Adrenal gland (tissue), 12 donors: ENCODE data around the gene PLSCR3. TPM values are rescaled to one million over a fixed set of nuclear protein-coding genes. Genes with fewer than 3 reads are reported as not detected.

Experiments used
- DNase-seq, 7 donors: peaks; one replicate each; pipeline ENCODE4 v3.0.0-alpha.2; 2019 to 2020
- H3K27ac ChIP-seq, 5 donors: fragments of 200-600 bp; sonication (generic) in 4 of 5; 1 replicate in 3 of 5; 2 replicates in 2 of 5; pipeline versions ENCODE4 v1.5.1 to v1.8.0; 2016 to 2020; ENCODE audit warnings: mild to moderate bottlenecking in 1 of 5
- H3K27me3 ChIP-seq: fragments of 200-600 bp; 2 replicates; pipeline ENCODE4 v1.8.0; 2021
- H3K36me3 ChIP-seq, 2 donors: fragments of 200-600 bp; replicated peaks in 1 of 2; 1 replicate in 1 of 2; 2 replicates in 1 of 2; pipeline versions ENCODE4 v1.5.1 to v1.8.0; 2018 to 2022
- H3K4me1 ChIP-seq, 2 donors: fragments of 200-600 bp; replicated peaks in 1 of 2; 1 replicate in 1 of 2; 2 replicates in 1 of 2; pipeline versions ENCODE4 v1.5.1 to v1.8.0; 2018 to 2021
- H3K4me3 ChIP-seq, 4 donors: fragments of 200-600 bp; sonication (generic) in 3 of 4; one replicate each; pipeline ENCODE4 v1.5.1; 2016 to 2018
- H3K9me3 ChIP-seq, 3 donors: fragments of 200-600 bp; sonication (generic) in 1 of 3; replicated peaks in 1 of 3; 1 replicate in 2 of 3; 2 replicates in 1 of 3; pipeline versions ENCODE4 v1.5.1 to v1.8.0; 2016 to 2021
- POLR2A ChIP-seq, 2 donors: fragments of 450-650 bp; IDR thresholded peaks; one replicate each; pipeline ENCODE4 v1.6.1; 2017; ENCODE audit warnings: antibody characterized with exemption in 2 of 2, mild to moderate bottlenecking in 2 of 2, moderate library complexity in 1 of 2
- WGBS, 4 donors: extraction: QIAGEN DNeasy Blood & Tissue Kit in 2 of 4; methylation state at CpG; one replicate each; pipeline versions ENCODE4 v1.1.5 to v1.1.7; 2013 to 2017; 5-methylcytosine and 5-hydroxymethylcytosine counted together
- intact Hi-C, 2 donors: fragments of 100-400 bp; cut with DNase I; formaldehyde crosslinking; loops; one replicate each; pipeline versions ENCODE4 v1.14.1 to v1.15.0; 2022 to 2023
- polyA plus RNA-seq, 3 donors: library from polyadenylated mRNA; stranded (reverse); fragments of 200-250 nt in 2 of 3; fragments of 350-450 nt in 1 of 3; fragmentation: Illumina TruSeq in 1 of 3; extraction: RNeasy Lipid Tissue Mini Kit (QIAGEN cat#74804) in 1 of 3; gene quantifications; one replicate each; pipeline ENCODE4 v1.2.3, GENCODE V29; 2013 to 2014
- total RNA-seq, 9 donors: library from RNA; depleted of rRNA in 4 of 9; stranded (reverse); fragments of >200 nt in 4 of 9; fragments of 120-200 nt in 1 of 9; fragmentation: NEBNext Ultra II Directional in 1 of 9; extraction: Animal tissue kit (Norgen Biotek cat#: 25700) in 1 of 9; gene quantifications; one replicate each; pipeline versions ENCODE4 v1.1.0 to v1.2.4, GENCODE V29; 2013 to 2023
- TF ChIP-seq, protein P1 (sequence below), 6 experiments: fragments of 450-650 bp in 4 of 6; fragments of 200-600 bp in 2 of 6; sonication (generic) in 1 of 6; IDR thresholded peaks; 1 replicate in 5 of 6; 2 replicates in 1 of 6; pipeline versions ENCODE4 v1.5.1 to v1.8.0; 2016 to 2021; ENCODE audit warnings: antibody characterized with exemption in 6 of 6, mild to moderate bottlenecking in 2 of 6, moderate library complexity in 1 of 6
- donor health status: healthy with polysubstance abuse.
- donor health status: Bipolar disorder and iron deficiency.
- donor health status: DM: yes; HTN: yes; CAD: no.
- donor health status: DM: no; HTN: no; CAD: no.
- donor health status: DM: no; HTN: no; CAD: no.
- donor health status: DM: yes; HTN: yes; CAD: no.

PLSCR3 gene
- total and polyA plus RNA-seq, 12 donors, result 7.7 to 42.5 (median 27.9) TPM

DNA sequence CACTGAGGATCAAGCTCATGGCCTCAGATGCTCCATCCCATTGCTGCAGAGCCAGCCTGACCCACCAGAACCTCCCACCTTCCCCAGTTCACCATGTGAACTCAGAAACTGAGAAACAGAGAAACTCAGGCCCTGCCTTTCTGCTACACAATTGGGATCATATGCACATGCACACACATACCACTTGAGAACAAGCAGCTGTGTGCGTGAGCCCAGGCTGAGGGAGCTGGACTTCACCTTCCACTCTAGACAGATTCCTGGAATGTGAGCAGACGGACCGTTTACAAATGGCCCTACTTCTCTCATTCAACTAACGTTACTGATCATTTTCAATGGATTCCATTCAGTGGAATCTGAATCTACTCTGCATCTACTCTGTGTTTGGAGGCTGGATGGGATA is 29.4 kb upstream of the PLSCR3 start:
- Histone ChIP-seq H3K27ac (no peak overlapping the region), H3K4me1 (no peaks in the 10 kb centered on the region), H3K9me3 (no peaks in the 10 kb centered on the region), H3K4me3 (no peak overlapping the region), H3K36me3 (no peaks in the 10 kb centered on the region), H3K27me3 (no peaks in the 10 kb centered on the region)
- WGBS, 4 donors, result 57 to 74% (median 70%) methylated on average over 4 of the region's 4 CpGs
- TF ChIP-seq POLR2A (IDR thresholded peaks at IDR 0.05), result no peak
- TF ChIP-seq, protein P1, sequence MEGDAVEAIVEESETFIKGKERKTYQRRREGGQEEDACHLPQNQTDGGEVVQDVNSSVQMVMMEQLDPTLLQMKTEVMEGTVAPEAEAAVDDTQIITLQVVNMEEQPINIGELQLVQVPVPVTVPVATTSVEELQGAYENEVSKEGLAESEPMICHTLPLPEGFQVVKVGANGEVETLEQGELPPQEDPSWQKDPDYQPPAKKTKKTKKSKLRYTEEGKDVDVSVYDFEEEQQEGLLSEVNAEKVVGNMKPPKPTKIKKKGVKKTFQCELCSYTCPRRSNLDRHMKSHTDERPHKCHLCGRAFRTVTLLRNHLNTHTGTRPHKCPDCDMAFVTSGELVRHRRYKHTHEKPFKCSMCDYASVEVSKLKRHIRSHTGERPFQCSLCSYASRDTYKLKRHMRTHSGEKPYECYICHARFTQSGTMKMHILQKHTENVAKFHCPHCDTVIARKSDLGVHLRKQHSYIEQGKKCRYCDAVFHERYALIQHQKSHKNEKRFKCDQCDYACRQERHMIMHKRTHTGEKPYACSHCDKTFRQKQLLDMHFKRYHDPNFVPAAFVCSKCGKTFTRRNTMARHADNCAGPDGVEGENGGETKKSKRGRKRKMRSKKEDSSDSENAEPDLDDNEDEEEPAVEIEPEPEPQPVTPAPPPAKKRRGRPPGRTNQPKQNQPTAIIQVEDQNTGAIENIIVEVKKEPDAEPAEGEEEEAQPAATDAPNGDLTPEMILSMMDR (IDR thresholded peaks at IDR 0.05), result no peak
- DNase-seq, result no peak
- intact Hi-C loops, result no loop called here

DNA sequence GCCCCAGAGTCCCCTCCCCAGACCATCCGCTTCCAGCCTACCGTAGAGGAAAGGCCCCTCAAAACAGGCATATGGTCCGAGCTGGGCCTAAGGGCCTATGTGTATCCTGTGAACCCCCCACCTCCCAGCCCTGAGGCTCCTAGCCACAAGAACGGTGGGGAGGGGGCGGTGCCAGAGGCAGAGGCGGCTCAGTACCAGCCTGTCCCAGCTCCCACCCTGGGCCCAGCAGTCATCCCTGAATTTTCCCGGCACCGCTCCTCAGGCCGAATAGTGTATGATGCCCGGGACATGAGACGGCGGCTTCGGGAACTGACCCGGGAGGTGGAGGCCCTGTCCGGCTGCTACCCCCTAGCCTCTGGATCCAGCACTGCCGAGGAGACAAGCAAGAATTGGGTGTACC is 26.9 kb upstream of the PLSCR3 start:
- H3K27me3 ChIP-seq, result no peaks in the 10 kb centered on the region
- H3K27ac ChIP-seq, result no peak overlapping the region
- H3K4me3 ChIP-seq, result no peak overlapping the region
- no peaks in the 10 kb centered on the region for H3K9me3 ChIP-seq
- H3K36me3 ChIP-seq, result no peaks in the 10 kb centered on the region
- TF ChIP-seq POLR2A (IDR thresholded peaks at IDR 0.05), result no peak
- TF ChIP-seq, protein P1 (IDR thresholded peaks at IDR 0.05), result no peak
- DNase-seq, result no peak
- intact Hi-C loops, result no loop called here
- H3K4me1 ChIP-seq, result no peaks in the 10 kb centered on the region
- 77 to 96% (median 93%) methylated on average over 2 to 16 of the region's 16 CpGs for WGBS, 4 donors

DNA sequence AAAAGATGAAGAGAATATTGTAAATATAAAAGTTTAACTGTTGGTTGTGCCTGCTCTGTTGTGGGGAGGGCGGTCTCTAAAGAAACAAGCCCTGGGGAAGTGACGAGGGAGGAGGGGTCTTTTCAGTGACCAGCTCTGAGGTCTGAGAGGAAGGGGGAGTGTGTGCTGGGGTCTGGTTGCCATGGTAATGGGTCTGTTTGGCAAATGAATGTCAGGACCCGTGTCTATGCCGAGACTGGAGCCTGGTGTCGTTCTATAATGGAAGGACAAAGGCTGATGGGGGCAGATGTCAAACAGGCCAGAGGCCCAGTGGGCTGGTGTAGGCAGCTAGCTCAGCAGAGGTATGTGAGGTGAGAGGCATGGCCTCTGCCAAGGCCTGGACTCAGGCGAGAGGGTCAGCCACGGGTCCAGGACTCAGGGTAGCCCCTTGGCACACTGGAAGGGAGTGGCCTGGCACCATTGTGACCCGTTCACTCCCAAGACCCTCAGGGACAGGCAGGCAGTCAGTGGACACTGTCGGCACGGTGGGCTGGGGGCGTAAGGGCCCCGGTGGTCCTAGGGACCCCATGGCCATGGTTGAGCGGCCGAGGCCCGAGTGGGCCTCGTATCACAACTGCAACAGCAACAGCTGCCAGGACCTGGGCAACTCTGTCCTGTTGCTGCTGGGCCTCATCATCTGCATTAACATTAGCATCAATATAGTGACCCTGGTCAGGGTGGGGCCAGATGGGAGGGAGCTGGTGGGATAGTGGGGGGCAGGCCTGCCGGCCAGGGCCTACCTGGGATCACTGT is 25.7 kb upstream of the PLSCR3 start, which contains the start of gene SPEM1:
SPEM1 (plus strand) TSS at position 506 of the 792 bp plus-strand sequence; CDS start at position 567, 61 bp downstream.
- WGBS, 4 donors, result 44 to 75% (median 75%) methylated on average over 8 to 17 of the region's 17 CpGs
- intact Hi-C loops, result no loop called here

DNA sequence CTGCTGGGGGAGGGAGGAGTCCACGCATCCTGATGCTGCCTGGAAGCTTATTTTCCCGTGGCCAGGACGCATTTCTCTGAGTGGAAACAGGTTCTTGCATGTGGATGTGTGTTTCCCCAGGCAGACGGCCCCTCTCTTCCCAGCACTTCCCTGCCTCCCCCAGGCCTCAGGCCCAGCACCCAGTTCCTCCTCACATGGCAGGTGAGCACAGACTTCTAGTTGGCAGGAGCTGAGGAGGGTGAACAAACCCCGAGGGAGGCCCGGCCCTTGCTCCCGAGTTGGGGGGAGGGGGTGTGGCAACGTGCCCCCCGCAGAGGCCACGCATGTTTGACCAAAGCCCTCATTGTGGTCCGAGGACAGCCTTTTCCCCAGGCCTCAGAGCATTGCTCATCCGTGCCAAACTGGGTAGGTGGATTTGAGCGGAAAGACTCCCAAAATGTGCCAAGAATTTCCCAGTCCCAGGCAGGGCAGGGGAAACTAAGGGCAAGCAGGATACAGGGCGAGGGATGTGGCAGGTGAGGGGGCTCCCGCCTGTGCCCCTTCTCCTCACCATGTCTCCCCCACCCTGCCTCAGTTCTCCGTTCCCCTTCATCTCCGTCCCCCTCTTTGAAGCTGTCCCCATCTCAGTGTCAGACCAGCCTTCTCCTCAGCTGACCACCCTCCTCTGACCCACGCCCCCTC is 24.3 kb upstream of the PLSCR3 start:
- 59 to 70% (median 66%) methylated on average over 11 to 18 of the region's 18 CpGs for WGBS, 4 donors
- TF ChIP-seq POLR2A (IDR thresholded peaks at IDR 0.05), result no peak
- TF ChIP-seq, protein P1 (IDR thresholded peaks at IDR 0.05), result no peak

More for the DNA sequence above, 25.7 kb upstream of the PLSCR3 start, which contains the start of gene SPEM1:
- Histone ChIP-seq H3K4me3 (no peak within 1 kb of the TSS), H3K36me3 (no peaks in the 10 kb centered on the region), H3K4me1 (no peaks in the 10 kb centered on the region), H3K27ac (no peak within 1 kb of the TSS), H3K27me3 (no peaks in the 10 kb centered on the region), H3K9me3 (no peaks in the 10 kb centered on the region)
- DNase-seq, result no peak
- TF ChIP-seq, protein P1 (IDR thresholded peaks at IDR 0.05), result no peak
- no peak for TF ChIP-seq POLR2A (IDR thresholded peaks at IDR 0.05)

More for the DNA sequence above, 24.3 kb upstream of the PLSCR3 start:
- H3K27me3 ChIP-seq, result no peaks in the 10 kb centered on the region
- H3K36me3 ChIP-seq, result no peaks in the 10 kb centered on the region
- H3K4me1 ChIP-seq, result no peaks in the 10 kb centered on the region
- no peak for DNase-seq
- H3K27ac ChIP-seq, result no peak overlapping the region
- intact Hi-C loops, result no loop called here
- H3K9me3 ChIP-seq, result no peaks in the 10 kb centered on the region
- H3K4me3 ChIP-seq, result no peak overlapping the region
